Left lung (tissue), 10 donors: Measurements from ENCODE around the gene MCM9. TPM values are rescaled to one million over a fixed set of nuclear protein-coding genes. Genes with fewer than 3 reads are reported as not detected.

Source experiments
- ATAC-seq: fragments of 200-7000 bp; cut with Tn5 transposase; one replicate; pipeline ENCODE4 v1.9.1; 2020; ENCODE audit warnings: moderate library complexity
- DNase-seq, 4 donors: peaks; one replicate each; pipeline ENCODE4 v3.0.0-alpha.2; 2013 to 2020
- H3K27ac ChIP-seq, 2 donors: fragments of 200-600 bp; sonication (generic) in 1 of 2; one replicate each; pipeline versions ENCODE4 v1.5.0 to v1.8.0; 2020 to 2021
- H3K27me3 ChIP-seq, 2 donors: fragments of 200-600 bp; sonication (generic) in 1 of 2; one replicate each; pipeline versions ENCODE4 v1.5.0 to v1.8.0; 2020 to 2021
- H3K36me3 ChIP-seq, 2 donors: fragments of 200-600 bp; sonication (generic) in 1 of 2; one replicate each; pipeline versions ENCODE4 v1.5.0 to v1.8.0; 2020 to 2021
- H3K4me1 ChIP-seq, 2 donors: fragments of 200-600 bp; one replicate each; pipeline ENCODE4 v1.8.0; 2021
- H3K4me3 ChIP-seq, 2 donors: fragments of 200-600 bp; sonication (generic) in 1 of 2; one replicate each; pipeline versions ENCODE4 v1.5.0 to v1.8.0; 2020 to 2021; ENCODE audit warnings: mild to moderate bottlenecking in 1 of 2
- H3K9me3 ChIP-seq, 2 donors: fragments of 200-600 bp; sonication (generic) in 1 of 2; one replicate each; pipeline versions ENCODE4 v1.5.0 to v1.8.0; 2020 to 2021
- CTCF ChIP-seq, 2 donors: fragments of 200-600 bp; sonication (generic) in 1 of 2; IDR thresholded peaks; one replicate each; pipeline versions ENCODE4 v1.5.0 to v1.8.0; 2021; ENCODE audit warnings: antibody characterized with exemption in 2 of 2
- intact Hi-C, 2 donors: fragments of 100-400 bp; cut with DNase I; formaldehyde crosslinking; loops; one replicate each; pipeline versions ENCODE4 v1.11.2 to v1.14.2; 2022
- polyA plus RNA-seq, 6 donors: library from polyadenylated mRNA; unstranded; fragments of 120-200 nt; gene quantifications; one replicate each; pipeline ENCODE4 v1.2.1, GENCODE V29; 2013; ENCODE audit not compliant: insufficient read length in 6 of 6
- total RNA-seq, 2 donors: library from RNA; stranded (reverse); fragmentation: NEBNext Ultra II Directional; extraction: Animal tissue kit (Norgen Biotek cat#: 25700); gene quantifications; one replicate each; pipeline ENCODE4 v1.2.1, GENCODE V29; 2021
- donor health status: DM: no; HTN: yes; CAD: no.
- donor health status: DM: no; HTN: no; CAD: no.

The MCM9 gene
- total and polyA plus RNA-seq, 8 donors = 16.0 to 24.2 (median 20.7) TPM

DNA sequence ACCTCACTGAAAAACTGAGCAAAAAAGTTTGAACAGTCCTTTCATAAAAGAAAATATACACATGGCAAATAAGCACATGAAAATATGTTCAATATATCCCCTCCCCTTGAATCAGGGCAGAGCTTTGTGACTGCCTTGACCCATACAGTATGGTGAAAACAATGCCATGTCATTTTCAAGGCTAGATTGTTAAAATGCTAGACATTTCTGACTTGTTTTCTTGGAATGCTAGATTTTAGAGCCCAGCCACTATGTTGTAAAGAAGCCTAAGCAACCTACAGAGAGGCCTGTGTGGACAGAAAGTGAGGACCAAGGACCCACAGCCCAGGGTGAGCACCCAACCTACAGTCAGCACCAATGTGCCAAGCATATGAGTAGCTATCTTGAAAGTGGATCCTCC, 58.1 kb downstream of the MCM9 start:
- TF ChIP-seq CTCF (IDR thresholded peaks at IDR 0.05) = no peak
- ATAC-seq = no peak
- DNase-seq = no peak

GRCh38 chr6:118876198-118876597, 58.8 kb downstream of the MCM9 start:
- Histone ChIP-seq H3K36me3 (no peaks in the 10 kb centered on the region), H3K4me1 (peaks cover 0 to 15% of the 10 kb centered on the region in 2 donors), H3K27me3 (no peaks in the 10 kb centered on the region), H3K9me3 (no peaks in the 10 kb centered on the region), H3K27ac (no peak overlapping the region), H3K4me3 (no peak overlapping the region)
- DNase-seq (no peak), ATAC-seq (no peak)
- TF ChIP-seq CTCF (IDR thresholded peaks at IDR 0.05) = no peak
- intact Hi-C loops = no loop called here

More for the DNA sequence above, 58.1 kb downstream of the MCM9 start:
- Histone ChIP-seq H3K27me3 (no peaks in the 10 kb centered on the region), H3K36me3 (no peaks in the 10 kb centered on the region), H3K4me1 (peaks cover 0 to 20% of the 10 kb centered on the region in 2 donors), H3K4me3 (no peak overlapping the region), H3K27ac (no peak overlapping the region), H3K9me3 (no peaks in the 10 kb centered on the region)
- intact Hi-C loops = no loop called here

DNA sequence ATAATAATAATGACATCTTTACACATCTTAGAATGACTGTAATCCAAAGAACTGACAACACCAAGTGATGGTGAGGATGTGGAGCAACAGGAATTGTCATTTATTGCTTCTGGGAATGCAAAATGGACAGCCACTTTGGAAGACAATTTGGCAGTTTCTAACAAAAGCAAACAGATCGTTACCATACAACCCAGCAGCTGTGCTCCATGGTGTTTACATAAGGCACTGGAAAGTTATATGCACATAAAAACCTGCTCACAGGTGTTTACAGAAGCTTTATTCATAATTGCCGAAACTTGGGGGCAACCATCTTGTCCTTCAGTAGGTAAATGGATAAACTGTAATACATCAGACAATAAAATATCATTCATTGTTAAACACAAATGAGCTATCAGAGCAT, 59.3 kb downstream of the MCM9 start:
- DNase-seq (no peak), ATAC-seq (no peak)
- intact Hi-C loops = no loop called here
- no peak for TF ChIP-seq CTCF (IDR thresholded peaks at IDR 0.05)
- H3K27me3 ChIP-seq = no peaks in the 10 kb centered on the region
- H3K9me3 ChIP-seq = no peaks in the 10 kb centered on the region
- no peaks in the 10 kb centered on the region for H3K36me3 ChIP-seq
- H3K4me1 ChIP-seq = peaks cover 0 to 9% of the 10 kb centered on the region in 2 donors
- no peak overlapping the region for H3K4me3 ChIP-seq
- H3K27ac ChIP-seq = no peak overlapping the region

DNA sequence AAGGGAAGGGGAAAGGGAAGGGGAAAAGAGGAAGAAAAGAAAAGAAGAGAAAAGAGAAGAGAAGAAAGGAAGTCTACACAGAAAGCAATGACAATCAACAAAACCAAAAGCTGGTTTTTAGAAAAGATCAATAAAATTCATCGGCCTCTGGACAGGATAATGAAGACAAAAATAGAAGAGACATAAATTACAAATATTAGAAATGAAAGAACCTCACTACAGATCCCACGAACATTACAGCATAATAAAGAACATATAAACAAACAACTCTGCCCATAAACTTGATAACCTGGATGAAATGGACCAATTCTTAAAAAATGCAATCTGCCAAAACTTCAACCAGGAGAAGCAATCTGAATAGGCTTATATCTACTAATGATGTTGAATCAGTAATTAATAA, 61.7 kb downstream of the MCM9 start:
- Histone ChIP-seq H3K9me3 (no peaks in the 10 kb centered on the region), H3K4me3 (no peak overlapping the region), H3K27ac (no peak overlapping the region), H3K36me3 (no peaks in the 10 kb centered on the region), H3K27me3 (no peaks in the 10 kb centered on the region), H3K4me1 (peaks cover 0 to 5% of the 10 kb centered on the region in 2 donors)
- no peak for TF ChIP-seq CTCF (IDR thresholded peaks at IDR 0.05)
- intact Hi-C loops = no loop called here
- DNase-seq (no peak), ATAC-seq (no peak)

GRCh38 chr6:118872726-118873125, 62.2 kb downstream of the MCM9 start:
- DNase-seq (no peak), ATAC-seq (no peak)
- no peaks in the 10 kb centered on the region for H3K36me3 ChIP-seq
- no peak overlapping the region for H3K4me3 ChIP-seq
- H3K27ac ChIP-seq = no peak overlapping the region
- intact Hi-C loops = no loop called here
- H3K4me1 ChIP-seq = peaks cover 0 to 5% of the 10 kb centered on the region in 2 donors
- no peaks in the 10 kb centered on the region for H3K9me3 ChIP-seq
- no peak for TF ChIP-seq CTCF (IDR thresholded peaks at IDR 0.05)
- H3K27me3 ChIP-seq = no peaks in the 10 kb centered on the region
